ENCODE data around the gene GLYATL2. TPM values are rescaled to one million over a fixed set of nuclear protein-coding genes. Genes with fewer than 3 reads are reported as not detected.

GLYATL2 gene, protein sequence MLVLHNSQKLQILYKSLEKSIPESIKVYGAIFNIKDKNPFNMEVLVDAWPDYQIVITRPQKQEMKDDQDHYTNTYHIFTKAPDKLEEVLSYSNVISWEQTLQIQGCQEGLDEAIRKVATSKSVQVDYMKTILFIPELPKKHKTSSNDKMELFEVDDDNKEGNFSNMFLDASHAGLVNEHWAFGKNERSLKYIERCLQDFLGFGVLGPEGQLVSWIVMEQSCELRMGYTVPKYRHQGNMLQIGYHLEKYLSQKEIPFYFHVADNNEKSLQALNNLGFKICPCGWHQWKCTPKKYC
- total RNA-seq (not detected), polyA plus RNA-seq (ENCODE audit: insufficient read depth, low read depth, low replicate concordance) (not detected)
- long read RNA-seq, donor 1: 0 reads
- long read RNA-seq, donor 2, partial matches to known transcripts: 90 of 102 reads
- long read RNA-seq, donor 2, other reads (novel, unspliced or antisense): 12 of 102 reads
- long read RNA-seq, donor 3, partial matches to known transcripts: 111 of 128 reads
- long read RNA-seq, donor 3, other reads (novel, unspliced or antisense): 17 of 128 reads
- long read RNA-seq, donor 4, partial matches to known transcripts: 65 of 72 reads
- long read RNA-seq, donor 4, other reads (novel, unspliced or antisense): 7 of 72 reads
- long read RNA-seq, donor 5: 0 reads
- long read RNA-seq, donor 6, partial matches to known transcripts: 164 of 164 reads
- long read RNA-seq, donor 6, other reads (novel, unspliced or antisense): 0 of 164 reads
- long read RNA-seq, donor 7: 0 reads
- long read RNA-seq, donor 8, partial matches to known transcripts: 154 of 154 reads
- long read RNA-seq, donor 8, other reads (novel, unspliced or antisense): 0 of 154 reads
- long read RNA-seq, donor 9, partial matches to known transcripts: 31 of 40 reads
- long read RNA-seq, donor 9, other reads (novel, unspliced or antisense): 9 of 40 reads
- long read RNA-seq, donor 10: 0 reads

GRCh38 chr11:58844361-58845005 lies at the start of gene GLYATL2:
Gene GLYATL2 (minus strand): TSS chr11:58844704. CDS start chr11:58839612, 5,092 bp downstream.
- Histone ChIP-seq H3K4me1 (ENCODE audit: control insufficient read depth in 2 of 3, insufficient read depth in 2 of 3, low read depth in 1 of 3, low read length in 3 of 3) (no peaks in the 10 kb centered on the region), H3K36me3 (ENCODE audit: control insufficient read depth in 2 of 3, insufficient read depth in 3 of 3, low read length in 3 of 3) (no peaks in the 10 kb centered on the region), H3K9me3 (ENCODE audit: control insufficient read depth in 2 of 3, insufficient read depth in 1 of 3, low read length in 3 of 3) (no peaks in the 10 kb centered on the region), H3K9ac (ENCODE audit: low read length in 3 of 3) (no peak within 1 kb of the TSS), H3K27ac (ENCODE audit: low read depth in 2 of 2, low read length in 2 of 2) (no peak within 1 kb of the TSS), H3K27me3 (ENCODE audit: control insufficient read depth, insufficient read depth, low read length) (no peaks in the 10 kb centered on the region), H3K4me3 (ENCODE audit: low read length in 3 of 3) (no peak within 1 kb of the TSS)
- intact Hi-C loops (cut with DNase I): no loop called here
- FAIRE-seq (no peak), DNase-seq (no peak)
- TF ChIP-seq CTCF (IDR thresholded peaks at IDR 0.05; ENCODE audit: borderline replicate concordance, extremely low read depth, insufficient read depth): no peak

- DNase-seq: no peak
- Histone ChIP-seq H3K27ac (ENCODE audit: low read depth in 2 of 2, low read length in 2 of 2) (no peak overlapping the region), H3K36me3 (ENCODE audit: control insufficient read depth in 2 of 3, insufficient read depth in 3 of 3, low read length in 3 of 3) (no peaks in the 10 kb centered on the region), H3K4me3 (ENCODE audit: low read length in 3 of 3) (no peak overlapping the region), H3K9ac (ENCODE audit: low read length in 3 of 3) (no peak overlapping the region), H3K4me1 (ENCODE audit: control insufficient read depth in 2 of 3, insufficient read depth in 2 of 3, low read depth in 1 of 3, low read length in 3 of 3) (no peaks in the 10 kb centered on the region), H3K27me3 (ENCODE audit: control insufficient read depth, insufficient read depth, low read length) (no peaks in the 10 kb centered on the region), H3K9me3 (ENCODE audit: control insufficient read depth in 2 of 3, insufficient read depth in 1 of 3, low read length in 3 of 3) (no peaks in the 10 kb centered on the region)
- intact Hi-C loops (cut with DNase I): no loop called here
- TF ChIP-seq CTCF (IDR thresholded peaks at IDR 0.05; ENCODE audit: borderline replicate concordance, extremely low read depth, insufficient read depth): no peak
- no peak for FAIRE-seq
These were observed 49.4 kb upstream of the GLYATL2 start for GRCh38 chr11:58893899-58894298.

DNA sequence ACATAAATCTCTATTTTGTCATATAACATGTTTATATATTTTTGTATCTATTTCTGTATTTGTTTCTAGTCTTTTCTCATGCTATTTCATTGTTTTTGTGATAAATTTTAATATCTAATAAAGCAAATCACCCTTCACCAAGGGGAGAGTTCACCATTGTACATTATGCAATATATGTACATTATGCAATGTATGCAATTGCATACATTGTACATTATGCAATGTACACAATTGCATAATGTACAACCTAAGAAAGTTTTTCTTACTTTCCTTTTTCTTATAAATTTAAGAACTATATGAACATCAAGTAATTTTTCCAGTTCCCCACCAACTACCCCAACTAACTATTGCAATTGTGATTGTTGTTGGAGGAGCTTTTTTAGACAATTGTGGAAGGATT lies 44.1 kb upstream of the GLYATL2 start:
- TF ChIP-seq CTCF (IDR thresholded peaks at IDR 0.05; ENCODE audit: borderline replicate concordance, extremely low read depth, insufficient read depth): no peak
- H3K4me3 ChIP-seq (ENCODE audit: low read length in 3 of 3): no peak overlapping the region
- no peaks in the 10 kb centered on the region for H3K9me3 ChIP-seq (ENCODE audit: control insufficient read depth in 2 of 3, insufficient read depth in 1 of 3, low read length in 3 of 3)
- no peaks in the 10 kb centered on the region for H3K27me3 ChIP-seq (ENCODE audit: control insufficient read depth, insufficient read depth, low read length)
- H3K9ac ChIP-seq (ENCODE audit: low read length in 3 of 3): no peak overlapping the region
- H3K4me1 ChIP-seq (ENCODE audit: control insufficient read depth in 2 of 3, insufficient read depth in 2 of 3, low read depth in 1 of 3, low read length in 3 of 3): no peaks in the 10 kb centered on the region
- H3K27ac ChIP-seq (ENCODE audit: low read depth in 2 of 2, low read length in 2 of 2): no peak overlapping the region
- no peaks in the 10 kb centered on the region for H3K36me3 ChIP-seq (ENCODE audit: control insufficient read depth in 2 of 3, insufficient read depth in 3 of 3, low read length in 3 of 3)
- DNase-seq (no peak), FAIRE-seq (no peak)
- intact Hi-C loops (cut with DNase I): no loop called here
